Osteoblast (primary cell): Measurements from ENCODE around the gene PHF23. TPM values are rescaled to one million over a fixed set of nuclear protein-coding genes. Genes with fewer than 3 reads are reported as not detected.

Experiments used
- DNase-seq: peaks from one replicate; pipeline ENCODE4 v3.0.0; 2011; ENCODE audit warnings: low spot score, mixed read lengths; ENCODE audit not compliant: insufficient read length; ENCODE audit errors: missing footprints
- H2AFZ ChIP-seq: 2 replicates; pipeline ENCODE4 v1.6.0; 2011; ENCODE audit warnings: mild to moderate bottlenecking, low read length
- H3K27ac ChIP-seq: 2 replicates; pipeline ENCODE4 v1.5.1; 2011; ENCODE audit warnings: mild to moderate bottlenecking, low read depth, low read length, moderate library complexity
- H3K27me3 ChIP-seq: 2 replicates; pipeline ENCODE4 v1.6.0; 2012; ENCODE audit warnings: mild to moderate bottlenecking, control low read depth, inconsistent platforms, low read length, moderate library complexity; ENCODE audit not compliant: insufficient read depth
- H3K36me3 ChIP-seq: 2 replicates; pipeline ENCODE4 v1.5.1; 2011; ENCODE audit warnings: mild to moderate bottlenecking, low read length, control low read depth, moderate library complexity; ENCODE audit not compliant: insufficient read depth
- H3K4me1 ChIP-seq: 2 replicates; pipeline ENCODE4 v1.5.1; 2011; ENCODE audit warnings: mild to moderate bottlenecking, low read length, control low read depth, moderate library complexity; ENCODE audit not compliant: insufficient read depth
- H3K4me2 ChIP-seq: 2 replicates; pipeline ENCODE4 v1.6.0; 2011; ENCODE audit warnings: mild to moderate bottlenecking, low read length; ENCODE audit not compliant: insufficient read depth
- H3K4me3 ChIP-seq: fragments of 200-600 bp; sonication (generic); 3 replicates; pipeline ENCODE4 v1.5.1; 2012; ENCODE audit warnings: mild to moderate bottlenecking, low read length, inconsistent platforms; ENCODE audit not compliant: insufficient read depth
- H3K79me2 ChIP-seq: 2 replicates; pipeline ENCODE4 v1.6.0; 2012; ENCODE audit warnings: mild to moderate bottlenecking, low read length, control low read depth, inconsistent platforms; ENCODE audit not compliant: insufficient read depth
- H3K9me3 ChIP-seq: 2 replicates; pipeline ENCODE4 v1.5.1; 2011; ENCODE audit warnings: low read depth, low read length, control low read depth
- H4K20me1 ChIP-seq: 2 replicates; pipeline ENCODE4 v1.6.0; 2012; ENCODE audit warnings: mild to moderate bottlenecking, low read length, control low read depth; ENCODE audit not compliant: insufficient read depth
- total RNA-seq: library from RNA; depleted of rRNA; stranded (reverse); fragments of >200 nt; gene quantifications from 2 replicates; pipeline ENCODE4 v1.2.3, GENCODE V29; 2012
- TF ChIP-seq, protein P1 (sequence below): IDR thresholded peaks from 2 replicates; pipeline ENCODE4 v1.5.1; 2011; ENCODE audit warnings: mild to moderate bottlenecking, low read depth, low read length, moderate library complexity; ENCODE audit errors: extremely low read depth

Gene PHF23
- total RNA-seq, 1 donor = 53.2 TPM

GRCh38 chr17:7233701-7234082 is 5.6 kb downstream of the PHF23 start:
- Histone ChIP-seq H4K20me1 (peaks cover 39% of the 10 kb centered on the region), H2AFZ (peak overlapping the region; percentile 53), H3K4me2 (peak overlapping the region; percentile 92), H3K27me3 (no peaks in the 10 kb centered on the region), H3K4me1 (peaks cover 25% of the 10 kb centered on the region), H3K36me3 (peaks cover 43% of the 10 kb centered on the region), H3K9me3 (no peaks in the 10 kb centered on the region), H3K4me3 (peak overlapping the region; percentile 80), H3K27ac (peak overlapping the region; percentile 77), H3K79me2 (peaks cover 92% of the 10 kb centered on the region)
- DNase-seq = peak; percentile 93
- TF ChIP-seq, protein P1, sequence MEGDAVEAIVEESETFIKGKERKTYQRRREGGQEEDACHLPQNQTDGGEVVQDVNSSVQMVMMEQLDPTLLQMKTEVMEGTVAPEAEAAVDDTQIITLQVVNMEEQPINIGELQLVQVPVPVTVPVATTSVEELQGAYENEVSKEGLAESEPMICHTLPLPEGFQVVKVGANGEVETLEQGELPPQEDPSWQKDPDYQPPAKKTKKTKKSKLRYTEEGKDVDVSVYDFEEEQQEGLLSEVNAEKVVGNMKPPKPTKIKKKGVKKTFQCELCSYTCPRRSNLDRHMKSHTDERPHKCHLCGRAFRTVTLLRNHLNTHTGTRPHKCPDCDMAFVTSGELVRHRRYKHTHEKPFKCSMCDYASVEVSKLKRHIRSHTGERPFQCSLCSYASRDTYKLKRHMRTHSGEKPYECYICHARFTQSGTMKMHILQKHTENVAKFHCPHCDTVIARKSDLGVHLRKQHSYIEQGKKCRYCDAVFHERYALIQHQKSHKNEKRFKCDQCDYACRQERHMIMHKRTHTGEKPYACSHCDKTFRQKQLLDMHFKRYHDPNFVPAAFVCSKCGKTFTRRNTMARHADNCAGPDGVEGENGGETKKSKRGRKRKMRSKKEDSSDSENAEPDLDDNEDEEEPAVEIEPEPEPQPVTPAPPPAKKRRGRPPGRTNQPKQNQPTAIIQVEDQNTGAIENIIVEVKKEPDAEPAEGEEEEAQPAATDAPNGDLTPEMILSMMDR = no peak

DNA sequence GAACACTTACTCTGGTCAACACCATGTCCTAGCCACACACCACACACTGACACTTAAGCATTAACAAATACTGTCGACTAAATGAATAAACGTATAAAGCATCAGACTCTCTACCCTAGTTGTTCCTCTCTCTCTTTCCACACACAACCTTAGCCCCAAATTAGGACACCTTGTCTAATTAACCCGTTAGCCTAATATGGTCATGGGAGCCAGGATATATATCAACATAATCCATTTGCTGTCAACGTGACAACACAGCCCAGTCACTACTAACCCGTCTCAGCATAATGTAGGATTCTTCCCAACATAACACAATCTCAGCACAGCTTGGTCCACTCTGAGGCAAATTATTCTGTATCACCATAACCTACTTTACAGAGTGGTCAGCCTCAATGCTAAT is 7.1 kb downstream of the PHF23 start:
- Histone ChIP-seq H2AFZ (no peak overlapping the region), H3K36me3 (peaks cover 55% of the 10 kb centered on the region), H3K4me2 (peak overlapping the region; percentile 92), H3K9me3 (no peaks in the 10 kb centered on the region), H3K27me3 (no peaks in the 10 kb centered on the region), H3K4me1 (peaks cover 21% of the 10 kb centered on the region), H3K79me2 (peaks cover 86% of the 10 kb centered on the region), H3K27ac (no peak overlapping the region), H4K20me1 (peaks cover 37% of the 10 kb centered on the region), H3K4me3 (no peak overlapping the region)
- TF ChIP-seq, protein P1 = no peak
- no peak for DNase-seq

DNA sequence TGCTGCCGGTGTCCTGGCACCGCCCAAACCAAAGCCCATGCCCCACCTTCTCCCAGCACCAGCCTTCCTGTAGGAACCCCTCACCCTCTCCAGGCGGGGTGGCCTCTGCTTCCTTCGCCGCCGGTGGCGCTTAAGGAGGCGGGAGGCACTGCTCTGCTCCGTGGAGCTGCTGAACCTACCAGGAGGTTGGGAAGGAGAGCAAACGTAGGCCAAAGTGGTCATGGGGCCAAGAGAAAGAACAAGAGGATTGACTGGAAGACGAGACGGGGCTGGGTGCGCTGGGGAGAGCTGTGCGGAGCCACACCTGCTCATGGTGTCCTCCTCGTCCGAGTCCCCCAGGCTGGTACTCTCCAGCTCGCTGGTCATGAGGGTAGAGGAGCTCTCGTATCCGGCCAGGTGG is 9.8 kb downstream of the PHF23 start:
- H2AFZ ChIP-seq = no peak overlapping the region
- H3K36me3 ChIP-seq = peaks cover 47% of the 10 kb centered on the region
- TF ChIP-seq, protein P1 = no peak
- no peaks in the 10 kb centered on the region for H3K27me3 ChIP-seq
- no peak overlapping the region for H3K4me3 ChIP-seq
- no peaks in the 10 kb centered on the region for H3K9me3 ChIP-seq
- H3K79me2 ChIP-seq = peaks cover 63% of the 10 kb centered on the region
- H3K27ac ChIP-seq = no peak overlapping the region
- peaks cover 3% of the 10 kb centered on the region for H3K4me1 ChIP-seq
- peaks cover 27% of the 10 kb centered on the region for H4K20me1 ChIP-seq
- DNase-seq = no peak
- H3K4me2 ChIP-seq = no peak overlapping the region

DNA sequence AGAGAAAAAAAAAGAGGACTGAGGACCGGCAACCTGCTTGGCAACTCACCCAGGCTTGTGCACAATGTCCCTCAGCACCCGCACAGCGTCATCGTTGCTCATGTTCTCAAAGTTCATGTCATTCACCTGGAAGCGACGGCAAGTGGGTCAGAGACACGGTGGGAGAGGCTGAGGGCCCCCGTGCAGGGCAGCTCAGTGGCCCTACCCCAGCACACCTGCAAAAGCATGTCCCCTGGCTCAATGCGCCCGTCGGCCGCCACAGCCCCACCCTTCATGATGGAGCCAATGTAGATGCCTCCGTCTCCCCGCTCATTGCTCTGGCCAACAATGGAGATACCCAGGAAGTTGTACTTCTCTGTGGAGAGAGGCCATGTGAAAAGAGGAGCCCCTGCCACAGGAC is 10.3 kb downstream of the PHF23 start:
- Histone ChIP-seq H2AFZ (no peak overlapping the region), H3K4me2 (no peak overlapping the region), H3K4me3 (no peak overlapping the region), H3K36me3 (peaks cover 52% of the 10 kb centered on the region), H3K79me2 (peaks cover 59% of the 10 kb centered on the region), H3K9me3 (no peaks in the 10 kb centered on the region), H3K4me1 (peaks cover 3% of the 10 kb centered on the region), H3K27me3 (no peaks in the 10 kb centered on the region), H4K20me1 (peaks cover 31% of the 10 kb centered on the region), H3K27ac (no peak overlapping the region)
- TF ChIP-seq, protein P1 = no peak
- no peak for DNase-seq
